Gastrocnemius medialis (tissue), 4 donors: ENCODE measurements around the gene BCL11A.

ENCODE experiments used
- CTCF ChIP-seq, 5 experiments: fragments of 450-650 bp in 3 of 5; fragments of 200-600 bp in 2 of 5; sonication (generic) in 2 of 5; IDR thresholded peaks in 4 of 5; conservative IDR thresholded peaks in 1 of 5; 1 replicate in 4 of 5; 2 replicates in 1 of 5; pipeline ENCODE4 v1.5.1; 2016 to 2019; ENCODE audit warnings: antibody characterized with exemption in 5 of 5, mild to moderate bottlenecking in 3 of 5, moderate library complexity in 3 of 5
- POLR2A ChIP-seq, 2 donors: fragments of 450-650 bp; IDR thresholded peaks; one replicate each; pipeline ENCODE4 v1.6.1; 2017; ENCODE audit warnings: antibody characterized with exemption in 2 of 2, mild to moderate bottlenecking in 2 of 2, moderate library complexity in 2 of 2

GRCh38 chr2:60535685-60536312 is 17.7 kb downstream of the BCL11A start:
- TF ChIP-seq CTCF (IDR thresholded peaks at IDR 0.05 in 4 of 5, conservative IDR thresholded peaks at IDR 0.05 in 1 of 5) (no peak), POLR2A (IDR thresholded peaks at IDR 0.05) (no peak)
